CD4-positive, alpha-beta T cell treated with Interleukin-4 for 4 hours (primary cell): Measurements from ENCODE around the gene APC2.

ENCODE experiments used
- DNase-seq: peaks from one replicate; pipeline ENCODE4 v3.0.0-alpha.2; 2020

Gene APC2

GRCh38 chr19:1450735-1451731 lies 1.1 kb downstream of the APC2 start:
- no peak for DNase-seq

DNA sequence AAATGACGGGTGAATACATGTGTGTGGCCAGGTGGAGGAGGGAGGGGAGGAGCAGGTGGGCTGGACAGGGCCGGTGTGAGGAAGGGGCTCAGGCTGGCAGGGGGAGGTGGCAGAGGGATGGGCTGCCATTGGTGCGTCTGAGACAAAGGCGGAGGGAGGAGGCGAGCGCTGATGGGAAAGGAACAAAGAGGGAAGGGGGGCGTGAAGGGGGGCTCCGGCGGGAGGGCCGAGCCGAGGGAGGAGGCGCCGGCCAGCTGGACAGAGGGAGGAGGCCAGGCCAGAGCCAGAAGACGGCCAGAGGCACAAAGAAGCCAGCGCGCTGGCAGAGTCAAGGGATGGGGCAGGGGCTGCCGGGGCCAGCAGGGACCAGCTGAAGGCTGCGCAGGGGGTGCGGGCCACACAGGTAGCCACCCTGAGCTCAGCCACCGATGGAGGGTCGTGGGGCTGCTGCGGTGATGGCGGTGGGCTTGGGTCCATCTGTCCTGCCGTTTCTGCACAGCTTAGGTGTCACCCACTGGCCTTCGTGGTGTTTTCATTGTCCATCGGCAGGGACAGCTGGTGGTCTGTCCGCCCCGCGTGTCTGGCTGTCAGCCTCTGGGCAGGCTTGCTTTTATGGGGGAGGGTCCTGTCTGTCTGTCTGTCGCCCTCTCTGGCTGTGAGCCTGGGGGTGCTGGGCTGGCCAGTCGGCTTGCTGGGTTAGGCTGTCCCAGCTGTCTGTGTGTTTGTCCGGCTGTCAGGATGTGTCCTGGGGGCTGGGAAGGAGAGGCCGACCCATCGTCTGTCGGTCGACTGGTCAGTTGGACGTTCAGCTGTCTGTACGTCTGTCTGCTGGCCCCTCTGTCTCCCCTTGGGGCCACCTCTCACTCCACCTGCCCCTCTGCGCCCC lies 2.2 kb downstream of the APC2 start:
- DNase-seq: no peak

DNA sequence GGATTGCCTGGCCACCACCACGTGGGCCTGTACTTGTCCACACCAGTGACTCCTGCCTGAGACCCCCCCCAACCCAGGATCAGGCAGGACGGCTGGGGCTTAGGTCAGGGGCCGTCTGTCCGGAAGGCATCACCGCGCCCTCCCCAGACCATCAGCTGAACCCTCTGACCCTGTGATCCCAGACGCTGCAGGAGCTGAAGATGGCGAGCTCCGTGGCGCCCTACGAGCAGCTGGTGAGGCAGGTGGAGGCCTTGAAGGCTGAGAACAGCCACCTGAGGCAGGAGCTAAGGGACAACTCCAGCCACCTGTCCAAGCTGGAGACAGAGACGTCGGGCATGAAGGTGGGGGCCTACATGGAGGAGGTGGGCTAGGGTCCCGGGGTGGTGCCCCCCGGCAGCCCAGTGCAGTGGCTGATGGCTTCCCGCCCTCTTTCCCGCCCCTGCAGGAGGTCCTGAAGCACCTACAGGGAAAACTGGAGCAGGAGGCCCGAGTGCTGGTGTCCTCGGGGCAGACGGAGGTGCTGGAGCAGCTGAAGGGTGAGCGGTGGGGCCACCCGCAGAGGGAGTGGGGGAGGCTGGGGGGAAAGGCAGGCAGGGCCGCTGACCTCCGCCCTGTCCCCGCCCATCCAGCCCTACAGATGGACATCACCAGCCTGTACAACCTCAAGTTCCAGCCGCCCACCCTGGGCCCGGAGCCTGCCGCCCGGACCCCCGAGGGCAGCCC lies 3.0 kb downstream of the APC2 start:
- no peak for DNase-seq

GRCh38 chr19:1453525-1454364 lies 3.8 kb downstream of the APC2 start:
- no peak for DNase-seq

DNA sequence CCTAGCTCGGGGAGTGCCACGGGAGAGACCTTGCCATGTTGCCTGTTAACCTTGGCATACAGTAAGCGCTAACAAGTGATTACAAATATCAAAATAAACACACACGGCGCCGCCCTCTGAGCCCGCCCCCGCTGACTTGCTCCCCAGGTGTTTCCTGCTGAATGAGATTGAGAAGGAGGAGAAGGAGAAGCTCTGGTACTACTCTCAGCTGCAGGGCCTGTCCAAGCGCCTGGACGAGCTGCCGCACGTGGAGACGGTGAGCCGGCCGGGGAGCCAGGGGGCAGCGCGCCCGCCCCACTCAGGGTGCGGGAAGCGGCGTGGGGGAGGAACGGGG lies 5.0 kb downstream of the APC2 start:
- DNase-seq: no peak

DNA sequence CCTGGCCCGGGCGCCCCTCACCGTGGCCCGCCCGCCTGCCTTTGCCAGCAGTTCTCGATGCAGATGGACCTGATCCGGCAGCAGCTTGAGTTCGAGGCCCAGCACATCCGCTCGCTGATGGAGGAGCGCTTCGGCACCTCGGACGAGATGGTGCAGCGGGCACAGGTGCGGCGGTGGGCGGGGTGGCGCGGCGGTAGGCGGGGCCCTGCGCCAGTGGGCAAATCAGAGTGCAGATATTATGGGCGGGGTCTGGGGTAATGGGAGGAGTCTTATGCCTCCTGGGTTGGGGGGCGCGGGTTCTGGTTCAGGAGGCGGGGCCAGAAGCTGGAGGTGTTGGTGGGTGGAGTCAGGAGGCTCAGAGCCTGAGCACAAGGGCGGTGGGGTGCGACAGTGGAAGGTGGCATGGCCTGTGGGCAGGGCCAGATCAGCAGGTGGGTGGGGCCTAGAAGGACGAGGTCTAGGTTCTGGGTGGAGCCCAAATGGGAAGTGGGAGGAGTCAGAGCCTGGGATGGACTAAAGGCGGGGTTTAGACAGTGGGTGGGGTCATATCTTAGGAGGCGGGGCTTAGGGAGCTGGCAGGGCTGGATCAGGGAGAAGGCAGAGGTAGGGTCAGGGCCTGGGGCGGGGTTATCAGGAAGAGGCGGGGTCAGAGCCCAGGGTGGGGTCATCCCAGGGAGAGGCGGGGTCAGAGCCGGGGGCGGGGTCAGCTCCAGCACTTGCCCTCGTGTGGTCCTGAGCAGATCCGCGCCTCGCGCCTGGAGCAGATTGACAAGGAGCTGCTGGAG lies 5.6 kb downstream of the APC2 start:
- no peak for DNase-seq

DNA sequence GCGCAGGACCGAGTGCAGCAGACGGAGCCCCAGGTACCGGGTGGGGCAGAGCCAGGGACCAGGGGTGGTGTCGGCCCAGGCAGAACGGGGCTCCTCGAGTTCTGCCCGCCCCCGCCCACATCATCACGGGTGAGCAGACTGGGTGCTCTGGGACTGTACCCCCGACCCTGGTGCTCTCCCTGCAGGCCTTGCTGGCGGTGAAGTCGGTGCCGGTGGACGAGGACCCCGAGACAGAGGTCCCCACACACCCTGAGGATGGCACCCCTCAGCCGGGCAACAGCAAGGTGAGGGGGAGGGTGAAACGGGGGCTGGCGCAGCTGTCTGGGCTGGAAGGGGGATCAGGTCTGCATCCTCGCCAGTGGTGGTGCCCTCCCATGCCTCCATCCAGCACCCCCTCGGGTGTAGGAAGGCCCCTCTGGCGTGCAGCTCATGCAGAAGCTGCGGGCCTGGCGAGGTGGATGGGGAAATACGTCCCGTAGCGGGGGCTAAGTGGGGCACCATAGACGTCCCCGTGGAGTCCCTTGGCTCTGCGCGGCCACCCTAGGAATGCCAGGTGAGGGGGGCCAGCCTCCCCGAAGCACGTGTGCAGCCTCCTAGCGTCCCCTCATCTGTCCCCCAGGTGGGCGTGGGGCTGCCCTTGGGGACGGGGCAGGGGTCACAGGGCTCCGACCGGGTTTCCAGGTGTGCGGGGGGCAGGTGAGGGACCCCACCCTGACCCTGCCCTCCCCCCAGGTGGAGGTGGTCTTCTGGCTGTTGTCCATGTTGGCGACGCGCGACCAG lies 6.4 kb downstream of the APC2 start:
- DNase-seq: no peak

- DNase-seq: no peak
Measured at GRCh38 chr19:1457031-1457739, 7.3 kb downstream of the APC2 start.

DNA sequence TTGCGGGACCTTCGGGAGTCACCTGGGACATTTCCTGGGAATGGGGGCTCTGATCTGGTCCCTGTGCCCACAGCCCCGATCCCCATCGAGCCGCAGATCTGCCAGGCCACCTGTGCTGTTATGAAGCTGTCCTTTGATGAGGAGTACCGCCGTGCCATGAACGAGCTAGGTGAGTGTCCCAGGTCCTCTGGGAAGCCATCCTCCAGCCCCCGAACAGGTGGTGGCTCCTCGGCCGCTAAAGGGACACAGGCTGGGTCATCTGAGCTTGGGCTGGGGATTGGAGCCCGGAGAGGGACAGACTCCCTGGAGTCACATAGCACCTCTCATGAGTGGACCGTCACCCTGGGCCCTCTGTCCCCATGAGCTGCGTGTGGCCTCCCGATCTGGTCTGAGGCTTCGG lies 8.0 kb downstream of the APC2 start:
- DNase-seq: no peak

DNA sequence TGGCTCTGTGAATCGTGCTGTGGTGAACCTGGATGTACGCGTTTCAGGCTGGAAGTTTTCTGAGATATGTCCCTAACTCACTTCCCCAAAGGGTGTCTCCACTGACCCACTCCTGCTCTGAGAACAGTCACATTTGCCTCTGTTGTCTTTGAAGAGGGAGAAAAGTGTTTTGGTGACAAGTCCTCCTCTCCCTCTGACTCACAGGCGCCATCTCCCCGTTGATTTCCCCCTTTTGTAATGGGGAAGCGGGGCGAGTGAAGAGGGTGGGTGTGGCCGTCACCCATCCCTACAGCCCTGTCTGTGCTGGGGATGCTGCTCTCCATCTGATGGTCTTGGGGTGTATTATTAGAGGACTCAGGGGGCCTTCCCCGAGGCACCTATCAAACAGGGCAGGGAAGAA lies 9.6 kb downstream of the APC2 start:
- DNase-seq: no peak

DNA sequence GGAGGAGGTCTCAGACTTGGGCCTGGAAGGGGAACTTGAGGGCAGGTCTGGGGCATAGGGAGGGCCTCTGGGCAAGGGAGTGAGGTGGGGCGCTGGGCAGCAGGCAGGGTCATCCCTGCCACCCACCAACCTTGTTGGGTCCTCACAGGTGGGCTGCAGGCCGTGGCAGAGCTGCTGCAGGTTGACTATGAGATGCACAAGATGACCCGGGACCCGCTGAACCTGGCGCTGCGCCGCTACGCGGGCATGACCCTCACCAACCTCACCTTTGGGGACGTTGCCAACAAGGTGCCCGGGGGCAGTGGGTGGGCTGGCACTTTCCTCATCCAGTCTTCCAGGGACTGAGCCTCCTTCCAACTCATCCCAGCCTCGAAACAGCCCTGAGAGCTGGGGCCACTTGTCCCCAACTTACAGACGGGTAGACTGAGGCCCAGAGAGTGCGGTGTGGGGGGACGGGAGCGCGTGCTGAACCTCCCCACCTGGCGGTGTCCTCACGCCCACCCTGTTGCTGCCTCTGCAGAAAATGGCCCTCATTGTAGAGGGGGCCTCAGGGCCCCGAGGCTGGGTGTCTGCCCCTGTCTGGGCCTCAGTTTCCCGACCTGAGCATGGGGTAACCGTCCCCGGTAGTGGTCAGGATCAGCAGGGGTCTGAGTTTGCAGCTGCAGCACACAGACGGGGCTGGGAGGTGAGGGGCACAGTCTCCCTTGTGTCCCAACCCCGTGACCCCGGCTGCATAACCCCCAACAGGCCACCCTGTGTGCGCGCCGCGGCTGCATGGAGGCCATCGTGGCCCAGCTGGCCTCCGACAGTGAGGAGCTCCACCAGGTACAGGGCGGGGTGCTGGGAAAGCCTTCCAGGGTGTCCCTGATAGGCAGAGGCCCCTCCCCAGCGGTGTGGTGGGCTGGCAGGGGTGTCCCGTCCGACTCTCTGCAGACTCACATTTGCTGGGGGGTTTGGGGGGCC lies 10.4 kb downstream of the APC2 start:
- no peak for DNase-seq

DNA sequence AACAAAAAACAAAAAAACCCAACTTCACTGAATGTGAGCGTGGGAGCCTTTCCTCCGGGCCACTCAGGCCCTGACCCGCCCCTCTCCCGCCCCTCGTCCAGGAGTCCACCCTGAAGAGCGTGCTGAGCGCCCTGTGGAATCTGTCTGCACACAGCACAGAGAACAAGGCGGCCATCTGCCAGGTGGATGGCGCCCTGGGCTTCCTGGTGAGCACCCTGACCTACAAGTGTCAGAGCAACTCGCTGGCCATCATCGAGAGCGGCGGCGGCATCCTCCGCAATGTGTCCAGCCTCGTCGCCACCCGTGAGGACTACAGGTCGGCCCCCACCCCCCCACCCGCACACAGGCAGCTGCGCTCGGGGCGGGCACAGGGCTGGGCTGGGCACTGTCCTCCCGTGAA lies 11.9 kb downstream of the APC2 start:
- no peak for DNase-seq

DNA sequence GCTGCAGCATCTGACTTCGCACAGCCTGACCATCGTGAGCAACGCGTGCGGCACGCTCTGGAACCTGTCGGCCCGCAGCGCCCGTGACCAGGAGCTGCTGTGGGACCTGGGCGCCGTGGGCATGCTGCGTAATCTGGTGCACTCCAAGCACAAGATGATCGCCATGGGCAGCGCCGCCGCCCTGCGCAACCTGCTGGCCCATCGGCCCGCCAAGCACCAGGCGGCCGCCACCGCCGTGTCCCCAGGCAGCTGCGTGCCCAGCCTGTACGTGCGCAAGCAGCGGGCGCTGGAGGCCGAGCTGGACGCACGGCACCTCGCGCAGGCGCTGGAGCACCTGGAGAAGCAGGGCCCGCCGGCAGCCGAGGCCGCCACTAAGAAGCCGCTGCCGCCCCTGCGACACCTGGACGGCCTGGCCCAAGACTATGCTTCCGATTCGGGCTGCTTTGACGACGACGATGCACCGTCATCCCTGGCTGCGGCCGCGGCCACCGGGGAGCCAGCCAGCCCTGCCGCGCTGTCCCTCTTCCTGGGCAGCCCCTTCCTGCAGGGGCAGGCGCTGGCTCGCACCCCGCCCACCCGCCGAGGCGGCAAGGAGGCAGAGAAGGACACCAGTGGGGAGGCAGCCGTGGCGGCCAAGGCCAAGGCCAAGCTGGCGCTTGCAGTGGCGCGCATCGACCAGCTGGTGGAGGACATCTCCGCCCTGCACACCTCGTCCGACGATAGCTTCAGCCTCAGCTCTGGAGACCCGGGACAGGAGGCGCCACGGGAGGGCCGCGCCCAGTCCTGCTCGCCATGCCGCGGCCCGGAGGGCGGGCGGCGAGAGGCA lies 15.5 kb downstream of the APC2 start:
- DNase-seq: no peak

GRCh38 chr19:1466018-1466460 lies 16.1 kb downstream of the APC2 start:
- no peak for DNase-seq

DNA sequence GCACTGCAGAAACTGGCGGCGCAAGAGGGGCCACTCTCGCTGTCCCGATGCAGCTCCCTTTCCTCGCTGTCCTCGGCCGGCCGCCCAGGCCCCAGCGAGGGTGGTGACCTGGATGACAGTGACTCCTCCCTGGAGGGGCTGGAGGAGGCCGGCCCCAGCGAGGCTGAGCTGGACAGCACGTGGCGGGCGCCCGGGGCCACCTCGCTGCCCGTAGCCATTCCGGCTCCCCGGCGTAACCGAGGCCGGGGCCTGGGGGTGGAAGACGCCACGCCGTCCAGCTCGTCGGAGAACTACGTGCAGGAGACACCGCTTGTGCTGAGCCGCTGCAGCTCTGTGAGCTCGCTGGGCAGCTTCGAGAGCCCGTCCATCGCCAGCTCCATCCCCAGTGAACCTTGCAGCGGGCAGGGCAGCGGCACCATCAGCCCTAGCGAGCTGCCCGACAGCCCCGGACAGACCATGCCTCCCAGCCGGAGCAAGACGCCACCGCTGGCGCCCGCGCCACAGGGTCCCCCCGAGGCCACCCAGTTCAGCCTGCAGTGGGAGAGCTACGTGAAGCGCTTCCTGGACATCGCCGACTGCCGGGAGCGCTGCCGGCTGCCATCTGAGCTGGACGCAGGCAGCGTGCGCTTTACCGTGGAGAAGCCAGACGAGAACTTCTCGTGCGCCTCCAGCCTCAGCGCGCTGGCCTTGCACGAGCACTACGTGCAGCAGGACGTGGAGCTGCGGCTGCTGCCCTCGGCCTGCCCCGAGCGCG lies 16.7 kb downstream of the APC2 start:
- no peak for DNase-seq

DNA sequence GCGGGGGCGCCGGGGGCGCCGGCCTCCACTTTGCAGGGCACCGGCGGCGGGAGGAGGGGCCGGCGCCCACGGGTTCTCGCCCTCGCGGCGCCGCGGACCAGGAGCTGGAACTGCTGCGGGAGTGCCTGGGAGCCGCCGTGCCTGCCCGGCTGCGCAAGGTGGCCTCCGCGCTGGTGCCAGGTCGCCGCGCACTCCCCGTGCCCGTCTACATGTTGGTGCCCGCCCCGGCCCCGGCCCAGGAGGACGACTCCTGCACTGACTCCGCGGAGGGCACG lies 17.2 kb downstream of the APC2 start:
- DNase-seq: no peak
